RWPE1 (cell line): ENCODE data around the gene KRT3.

Source experiments
- CTCF ChIA-PET: fragments of 350-600 bp; sonication (Branson Sonifier 250); formaldehyde crosslinking; extraction: SDS; loops from one replicate; lab custom pipeline; 2021; lab: Yijun Ruan, JAX
- POLR2A ChIA-PET: fragments of 400-600 bp; formaldehyde crosslinking; extraction: SDS; loops from one replicate; lab custom pipeline; 2020; ENCODE audit warnings: antibody characterized with exemption; ENCODE audit not compliant: low non-redundant PET; lab: Yijun Ruan, JAX
- DNase-seq: peaks from one replicate; pipeline ENCODE4 v3.0.0; 2012; ENCODE audit warnings: low spot score
- H3K27ac ChIP-seq: fragments of 450-650 bp; 2 replicates; pipeline ENCODE4 v1.5.1; 2017
- CTCF ChIP-seq: fragments of 450-650 bp; conservative IDR thresholded peaks from 2 replicates; pipeline ENCODE4 v1.5.1; 2017; ENCODE audit warnings: low read depth, mild to moderate bottlenecking

KRT3 gene

GRCh38 chr12:52794479-52795331, 1.2 kb downstream of the KRT3 start:
- CTCF ChIA-PET = no interaction called here
- no peak for TF ChIP-seq CTCF

GRCh38 chr12:52792185-52793029, 3.5 kb downstream of the KRT3 start:
- no peak overlapping the region for H3K27ac ChIP-seq
- no peak for DNase-seq
- POLR2A ChIA-PET = no interaction called here
- TF ChIP-seq CTCF = no peak
- CTCF ChIA-PET = interaction anchor here (0.6 kb wide), 1 partner anchor 87 kb away, joined by 4 read pairs; no protein-coding TSS in a partner anchor

More at GRCh38 chr12:52794479-52795331, 1.2 kb downstream of the KRT3 start:
- H3K27ac ChIP-seq = no peak overlapping the region
- POLR2A ChIA-PET = no interaction called here
- DNase-seq = no peak

- no peak for DNase-seq
- ChIA-PET POLR2A (no interaction called here), CTCF (interaction anchor here (0.6 kb wide), 2 partner anchors 86 to 209 kb away, joined by 3 to 4 read pairs; no protein-coding TSS in a partner anchor)
- H3K27ac ChIP-seq = no peak overlapping the region
- TF ChIP-seq CTCF = no peak
Observed at GRCh38 chr12:52791271-52792184, 4.4 kb downstream of the KRT3 start.

- no peak overlapping the region for H3K27ac ChIP-seq
- no peak for TF ChIP-seq CTCF
- ChIA-PET CTCF (interaction anchor here (0.6 kb wide), 1 partner anchor 210 kb away, joined by 3 read pairs; no protein-coding TSS in a partner anchor), POLR2A (no interaction called here)
- DNase-seq = no peak
Observed at GRCh38 chr12:52790427-52791270, 5.3 kb downstream of the KRT3 start.

- no peak overlapping the region for H3K27ac ChIP-seq
- CTCF ChIA-PET = no interaction called here
- no peak for TF ChIP-seq CTCF
- POLR2A ChIA-PET = no interaction called here
- DNase-seq = no peak
Observed at GRCh38 chr12:52789637-52790426, 6.1 kb downstream of the KRT3 start.
